IPS-NIHi7 (cell line): Measurements from ENCODE around the gene LPXN.

Source experiments
- DNase-seq: peaks from one replicate; pipeline ENCODE4 v3.0.0; 2012; ENCODE audit warnings: mixed read lengths; ENCODE audit errors: extremely low spot score

Gene LPXN

DNA sequence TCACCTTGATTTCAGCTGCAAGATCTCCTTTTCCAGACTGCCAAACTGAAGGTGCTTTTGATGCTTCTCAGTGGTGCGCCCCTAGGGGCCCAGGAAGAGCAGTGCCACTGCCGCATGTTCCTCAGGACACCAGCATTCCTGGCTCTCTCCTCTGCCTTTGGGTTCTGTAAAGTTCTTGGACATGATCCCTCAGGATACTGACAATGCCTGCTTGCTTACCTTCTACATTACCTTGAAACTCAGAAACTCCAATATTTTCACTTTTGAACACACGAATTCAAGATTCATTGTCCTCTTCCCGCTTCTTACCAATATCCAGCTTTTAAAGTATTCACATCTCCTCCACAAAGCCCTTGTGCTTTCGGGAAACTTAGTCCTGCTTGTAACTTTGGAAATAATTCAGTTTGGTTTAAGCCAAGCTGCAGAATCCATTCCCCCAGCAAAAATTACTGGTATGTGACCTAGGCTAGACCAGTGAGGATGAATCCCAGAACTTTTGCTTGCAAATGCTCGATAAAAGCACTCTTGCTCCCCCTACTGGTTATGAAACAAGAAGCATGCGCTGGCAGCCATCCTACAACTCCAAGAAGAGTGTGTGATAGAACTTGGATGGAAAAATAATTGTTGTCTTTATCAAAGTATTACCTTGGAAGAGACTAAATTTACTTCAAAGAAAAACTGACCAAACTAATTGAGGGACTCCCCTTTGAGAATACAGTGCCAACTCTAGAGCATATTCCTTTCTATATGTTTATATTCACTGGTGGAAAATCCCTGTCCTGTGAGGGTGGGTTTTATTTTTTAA is 51.2 kb downstream of the LPXN start:
- peak; percentile 81 for DNase-seq

DNA sequence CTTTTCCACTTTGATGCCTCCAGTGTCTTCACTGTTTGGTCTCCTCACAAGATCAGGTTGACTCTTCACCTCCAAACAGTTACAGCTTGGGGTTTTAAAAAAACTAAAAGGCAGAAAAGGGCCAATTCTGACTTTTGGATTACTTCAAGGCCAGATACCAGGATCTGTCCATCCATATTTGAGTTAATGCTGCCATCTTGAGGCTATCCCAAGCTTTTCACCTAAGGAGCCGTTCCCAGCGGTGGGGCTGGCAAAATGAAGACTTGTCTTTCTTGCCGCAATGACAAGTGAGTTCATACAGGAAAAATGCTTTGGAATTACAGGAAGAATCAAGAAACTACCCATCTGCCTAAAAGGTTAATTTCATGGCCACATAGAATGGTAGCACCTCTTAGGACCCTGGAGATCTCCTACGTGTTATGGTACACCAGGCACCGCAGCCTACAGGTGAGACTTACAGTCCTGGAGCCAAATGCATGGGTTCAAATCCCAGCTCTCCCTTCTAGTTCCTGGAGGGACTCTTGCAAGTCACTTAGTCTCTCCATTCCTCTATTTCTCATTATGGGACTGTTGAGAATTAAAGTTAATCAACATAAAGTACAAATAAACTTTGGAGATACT is 61.8 kb downstream of the LPXN start:
- DNase-seq = peak; percentile 72

GRCh38 chr11:58511636-58512035 is 64.0 kb downstream of the LPXN start:
- DNase-seq = no peak

- DNase-seq = no peak
These were observed 65.9 kb downstream of the LPXN start for GRCh38 chr11:58509748-58510147.

- no peak for DNase-seq
These were observed 66.8 kb downstream of the LPXN start for GRCh38 chr11:58508814-58509213.

GRCh38 chr11:58508005-58508404 is 67.7 kb downstream of the LPXN start, which contains the start of gene OR5B21:
TSS of gene OR5B21 (minus strand) at chr11:58508105. CDS start at chr11:58508105, 0 bp downstream.
- DNase-seq = no peak

DNA sequence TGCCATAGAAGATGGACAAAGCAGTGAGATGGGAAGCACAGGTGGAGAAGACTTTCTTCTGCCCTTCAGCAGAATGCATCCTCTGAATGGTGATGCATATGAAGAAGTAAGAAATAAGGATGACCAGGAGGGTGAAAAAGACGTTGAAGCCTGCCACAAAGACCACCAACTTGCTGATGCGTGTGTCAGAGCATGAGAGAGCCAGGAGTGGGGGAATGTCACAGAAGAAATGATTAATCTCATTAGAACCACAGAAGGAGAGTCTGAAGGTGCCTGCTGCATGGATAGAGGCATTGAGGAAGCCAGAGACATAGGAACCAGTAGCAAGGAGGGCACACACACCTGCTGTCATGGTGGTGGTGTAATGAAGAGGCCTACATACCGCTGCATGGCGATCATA is 68.3 kb downstream of the LPXN start:
- DNase-seq = no peak

- DNase-seq = no peak
These were observed 68.7 kb downstream of the LPXN start for GRCh38 chr11:58506935-58507334.

GRCh38 chr11:58505849-58506248 is 69.8 kb downstream of the LPXN start:
- no peak for DNase-seq

DNA sequence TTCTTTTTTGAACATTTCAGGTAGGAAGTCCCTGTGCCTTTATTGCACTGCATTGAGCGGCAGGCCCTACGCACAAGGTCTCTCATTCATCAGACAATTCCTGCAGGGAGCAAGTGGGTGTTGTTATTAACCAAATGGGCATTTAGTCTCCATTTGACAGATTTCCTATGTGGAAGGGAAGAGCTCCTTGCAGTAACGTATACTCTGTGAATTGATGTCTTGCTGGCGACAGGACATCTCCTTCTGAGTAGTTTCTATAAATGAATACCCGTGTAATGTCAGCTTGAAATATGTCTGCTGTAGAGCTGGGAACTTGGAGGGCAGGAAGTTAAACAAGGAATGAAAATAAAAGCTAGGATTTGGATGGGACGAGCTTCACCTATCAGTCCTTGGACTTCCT is 71.4 kb downstream of the LPXN start:
- no peak for DNase-seq

- no peak for DNase-seq
These were observed 72.2 kb downstream of the LPXN start for GRCh38 chr11:58503361-58503856.

GRCh38 chr11:58502004-58502403 is 73.7 kb downstream of the LPXN start:
- DNase-seq = no peak

GRCh38 chr11:58498464-58498863 is 77.2 kb downstream of the LPXN start:
- DNase-seq = no peak

DNA sequence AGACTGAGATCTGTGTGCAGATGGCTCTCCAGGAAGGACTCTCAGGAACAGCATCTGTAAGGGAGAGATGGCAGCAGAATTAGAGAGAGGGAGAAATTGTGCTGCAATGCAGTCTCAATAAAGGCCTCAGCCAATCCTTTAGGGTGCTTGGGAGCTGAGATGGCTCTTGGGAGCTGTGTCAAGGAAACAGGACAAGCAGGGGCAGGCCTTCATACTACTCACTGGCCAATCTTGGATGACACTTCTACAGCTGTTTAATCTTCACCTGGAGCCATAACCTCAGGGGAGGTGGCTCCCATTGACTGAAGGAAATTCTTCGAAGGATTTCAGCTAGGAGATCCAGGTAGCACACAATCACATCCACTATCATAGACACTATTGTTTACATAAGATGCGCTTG is 77.7 kb downstream of the LPXN start:
- no peak for DNase-seq

GRCh38 chr11:58495906-58496305 is 79.8 kb downstream of the LPXN start:
- no peak for DNase-seq

DNA sequence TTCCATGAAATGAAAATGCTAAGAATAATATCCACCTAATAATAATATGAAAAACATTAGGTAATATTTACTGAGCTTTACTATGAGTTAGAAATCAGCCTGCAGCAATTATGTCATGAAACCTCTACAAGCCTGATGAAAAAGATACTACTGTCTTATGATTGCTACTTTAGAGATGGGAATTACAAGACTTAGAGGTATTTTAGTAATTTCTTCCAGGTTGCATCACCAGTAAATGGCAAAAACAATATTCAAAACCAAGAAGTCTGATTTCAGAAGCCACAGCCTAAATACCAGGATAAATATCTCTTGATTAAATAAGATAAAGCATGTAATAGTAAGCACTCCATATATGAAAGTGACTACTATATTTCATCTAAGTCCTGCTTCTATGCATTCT is 81.6 kb downstream of the LPXN start:
- no peak for DNase-seq

DNA sequence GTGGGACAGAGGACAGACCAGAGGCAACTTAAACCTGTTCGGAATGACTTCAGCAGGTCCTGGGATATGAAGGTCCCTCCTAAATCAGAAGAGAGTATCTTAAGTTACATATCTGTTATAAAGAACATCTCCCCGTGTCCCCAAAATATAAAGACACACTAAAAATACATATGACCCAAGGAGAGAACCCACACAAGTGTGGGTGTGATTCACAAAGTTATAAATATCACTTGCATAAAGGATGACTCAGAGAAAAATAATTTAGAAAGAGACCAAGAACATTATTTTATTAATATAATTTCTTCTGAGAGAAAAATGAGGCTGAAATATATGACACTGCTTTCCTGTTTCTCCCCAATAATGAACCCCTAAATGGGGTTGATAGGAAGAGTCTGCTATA is 82.0 kb downstream of the LPXN start:
- no peak for DNase-seq

DNA sequence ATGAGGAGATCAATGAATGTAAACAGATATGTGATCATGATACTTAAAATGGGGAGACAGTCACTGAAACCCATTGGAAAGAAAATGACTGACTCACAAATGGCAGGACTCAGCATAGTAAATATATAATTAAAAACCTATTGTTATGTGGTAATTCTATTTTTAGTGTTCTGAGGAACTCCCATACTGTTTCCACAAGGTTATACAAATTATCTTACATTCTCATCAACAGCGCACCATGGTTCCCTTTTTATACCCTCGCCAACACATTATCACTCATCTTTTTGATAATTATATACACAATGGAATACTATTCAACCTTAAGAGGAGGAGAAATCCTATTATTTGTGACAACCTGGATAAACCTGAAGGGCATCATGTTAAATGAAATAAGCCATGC is 84.8 kb downstream of the LPXN start:
- no peak for DNase-seq

- no peak for DNase-seq
These were observed 88.5 kb downstream of the LPXN start for GRCh38 chr11:58487170-58487569.

GRCh38 chr11:58485961-58486360 is 89.7 kb downstream of the LPXN start:
- no peak for DNase-seq
